NOMO-1 (cell line): ENCODE measurements around the gene AGO1.
"Not testable (repeated sequence)": the region's sequence is repeated elsewhere in the genome, so short reads cannot be mapped to it uniquely, and the experiment has no call there.

Experiments used
- DNase-seq, 2 experiments: peaks; one replicate each; lab custom pipeline; 2025; ENCODE audit not compliant: unreplicated experiment in 2 of 2; lab: John Stamatoyannopoulos, UW

AGO1 gene

GRCh38 chr1:35964277-35964676 lies 81.3 kb downstream of the AGO1 start:
- DNase-seq, result not testable (repeated sequence)

GRCh38 chr1:35968396-35968795 lies 85.4 kb downstream of the AGO1 start:
- no peak for DNase-seq

- DNase-seq, result no peak
Observed at GRCh38 chr1:35971601-35972000, 88.6 kb downstream of the AGO1 start.

GRCh38 chr1:35972631-35973030 lies 89.6 kb downstream of the AGO1 start:
- not testable (repeated sequence) for DNase-seq

- DNase-seq, result no peak
Observed at GRCh38 chr1:35980090-35980489, 97.1 kb downstream of the AGO1 start.
